GM18861 (cell line): Measurements from ENCODE around the gene EXOC5.
"Not testable (repeated sequence)": the region's sequence is repeated elsewhere in the genome, so short reads cannot be mapped to it uniquely, and the experiment has no call there.

Experiments used
- ATAC-seq: cut with Tn5 transposase; IDR thresholded peaks from one replicate; pipeline ENCODE4 v1.9.1; 2021; ENCODE audit not compliant: unreplicated experiment

The EXOC5 gene

DNA sequence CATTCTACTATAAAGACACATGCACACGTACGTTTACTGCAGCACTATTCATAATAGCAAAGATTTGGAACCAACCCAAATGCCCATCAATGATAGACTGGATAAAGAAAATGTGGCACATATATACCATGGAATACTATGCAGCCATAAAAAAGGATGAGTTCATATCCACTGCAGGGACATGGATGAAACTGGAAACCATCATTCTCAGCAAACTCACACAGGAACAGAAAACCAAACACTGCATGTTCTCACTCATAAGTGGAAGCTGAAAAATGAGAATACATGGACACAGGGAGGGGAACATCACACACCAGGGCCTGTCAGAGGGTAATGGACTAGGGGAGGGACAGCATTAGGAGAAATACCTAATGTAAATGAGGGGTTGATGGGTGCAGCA is 10.5 kb downstream of the EXOC5 start:
- ATAC-seq = not testable (repeated sequence)

- peak; percentile 62 for ATAC-seq
Observed at GRCh38 chr14:57254884-57255283, 13.8 kb downstream of the EXOC5 start.

DNA sequence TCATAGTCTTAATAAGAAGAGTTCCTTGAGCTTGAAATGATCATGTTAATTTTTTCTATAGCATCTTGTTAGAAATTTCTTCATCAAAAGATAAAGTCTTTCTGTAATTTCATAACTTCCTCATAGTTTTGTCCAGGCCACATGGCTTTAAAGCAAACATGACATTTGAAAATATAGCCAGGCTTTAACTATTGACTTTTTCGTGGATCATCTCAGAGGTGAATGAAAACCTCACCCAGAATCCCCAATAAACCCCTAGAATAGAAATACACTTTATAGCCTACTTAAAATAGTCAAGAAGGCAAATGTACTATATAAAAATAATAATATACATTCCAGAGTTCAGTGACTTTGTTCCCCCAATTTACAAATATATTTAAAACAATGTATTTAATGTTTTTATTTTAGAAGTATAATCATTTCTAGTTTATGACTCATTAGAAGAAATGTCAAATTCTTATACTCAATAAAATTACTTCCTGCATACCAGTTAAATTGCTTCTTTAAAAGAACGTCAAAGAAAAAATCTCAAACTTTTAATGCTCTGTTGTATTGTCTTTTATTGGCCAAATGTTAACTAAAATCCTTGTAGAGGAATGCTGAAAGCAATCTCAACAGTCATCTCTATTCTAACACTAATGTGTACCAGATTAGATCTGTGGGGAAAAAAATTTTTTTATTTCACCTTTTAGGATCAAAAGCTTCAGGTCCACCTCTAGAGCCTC is 21.6 kb downstream of the EXOC5 start:
- ATAC-seq = no peak

DNA sequence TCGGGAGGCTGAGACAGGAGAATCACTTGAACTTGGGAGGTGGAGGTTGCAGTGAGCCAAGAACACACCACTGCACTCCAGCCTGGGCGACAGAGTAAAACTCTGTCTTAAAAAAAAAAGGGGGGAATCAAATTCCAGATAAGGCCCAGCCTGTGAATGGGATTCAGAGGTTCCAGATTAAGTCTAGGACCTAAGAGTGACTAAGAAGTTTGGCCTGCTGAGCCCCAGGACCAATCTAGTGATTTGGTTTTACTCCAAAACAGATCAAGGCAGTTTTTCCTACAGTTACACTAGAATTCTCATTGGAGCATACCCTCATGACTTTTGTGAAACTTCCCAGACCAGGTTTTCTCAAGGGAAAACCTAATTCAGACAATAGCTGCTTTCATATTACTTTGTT is 22.8 kb downstream of the EXOC5 start:
- ATAC-seq = no peak

DNA sequence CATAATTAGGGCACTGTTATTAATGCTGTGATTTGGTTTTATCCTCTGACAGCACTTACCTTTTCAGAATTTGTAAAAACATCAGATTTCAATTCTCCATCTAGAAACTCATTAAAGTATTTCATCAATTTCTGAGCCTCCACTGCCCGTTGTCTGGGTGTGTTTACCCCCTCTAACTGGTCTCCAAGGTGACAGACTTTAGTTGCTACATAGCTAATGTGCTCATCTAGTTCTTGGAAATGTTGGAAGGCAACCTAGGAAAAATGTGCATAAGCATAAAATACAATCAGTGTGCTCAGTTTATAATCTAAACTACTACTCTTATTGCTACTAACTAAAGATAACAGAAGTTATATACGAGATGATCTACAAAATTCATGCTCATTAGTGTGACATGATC is 24.6 kb downstream of the EXOC5 start:
- ATAC-seq = no peak

DNA sequence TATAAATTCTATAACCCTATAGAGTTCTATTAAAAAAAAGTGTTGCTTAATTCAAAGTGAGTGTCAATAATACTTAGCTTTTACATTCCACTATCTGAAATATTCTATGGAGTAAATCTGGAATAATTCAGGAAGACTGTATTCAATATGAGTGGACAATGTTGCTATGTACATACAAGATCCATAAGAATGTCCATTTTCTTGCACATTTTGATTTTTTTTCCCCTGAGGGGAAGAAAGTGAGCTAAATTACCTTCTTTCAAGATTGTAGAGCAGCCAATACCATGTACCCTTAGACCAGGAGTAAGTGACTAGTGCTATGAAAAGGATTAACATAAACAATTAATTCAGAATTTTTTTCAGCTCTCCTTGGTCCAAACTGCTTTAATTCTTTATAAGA is 25.4 kb downstream of the EXOC5 start:
- ATAC-seq = no peak

- not testable (repeated sequence) for ATAC-seq
Observed at GRCh38 chr14:57240115-57240514, 28.6 kb downstream of the EXOC5 start.

DNA sequence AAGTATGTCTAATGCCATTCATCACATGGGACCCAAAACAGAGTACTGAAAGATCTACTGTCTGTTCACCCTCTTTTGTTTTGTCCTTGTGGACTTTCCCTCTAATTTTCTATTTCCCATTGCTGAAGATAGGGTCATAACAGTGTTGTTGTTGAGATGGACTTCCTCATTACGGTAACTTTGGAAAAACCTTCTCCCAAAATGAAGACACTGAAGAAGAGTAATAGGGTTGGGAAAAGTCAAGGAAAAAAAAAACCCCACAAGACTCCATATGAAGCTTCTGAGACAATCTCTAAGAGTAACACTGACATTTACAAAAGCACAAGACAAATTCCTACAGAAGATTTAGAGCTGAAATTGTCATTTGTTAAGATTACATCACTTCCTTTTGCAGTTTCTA is 36.7 kb downstream of the EXOC5 start:
- no peak for ATAC-seq

DNA sequence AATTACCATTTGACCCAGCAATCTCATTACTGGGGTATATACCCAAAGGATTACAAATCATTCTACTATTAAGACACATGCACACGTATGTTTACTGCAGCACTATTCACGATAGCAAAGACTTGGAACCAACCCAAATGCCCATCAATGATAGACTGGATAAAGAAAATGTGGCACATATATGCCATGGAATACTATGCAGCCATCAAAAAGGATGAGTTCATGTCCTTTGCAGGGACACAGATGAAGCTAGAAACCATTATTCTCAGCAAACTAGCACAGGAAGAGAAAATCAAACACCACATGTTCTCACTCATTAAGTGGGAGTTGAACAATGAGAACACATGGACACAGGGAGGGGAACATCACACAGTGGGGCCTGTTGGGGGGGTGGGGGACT is 40.4 kb downstream of the EXOC5 start:
- not testable (repeated sequence) for ATAC-seq

DNA sequence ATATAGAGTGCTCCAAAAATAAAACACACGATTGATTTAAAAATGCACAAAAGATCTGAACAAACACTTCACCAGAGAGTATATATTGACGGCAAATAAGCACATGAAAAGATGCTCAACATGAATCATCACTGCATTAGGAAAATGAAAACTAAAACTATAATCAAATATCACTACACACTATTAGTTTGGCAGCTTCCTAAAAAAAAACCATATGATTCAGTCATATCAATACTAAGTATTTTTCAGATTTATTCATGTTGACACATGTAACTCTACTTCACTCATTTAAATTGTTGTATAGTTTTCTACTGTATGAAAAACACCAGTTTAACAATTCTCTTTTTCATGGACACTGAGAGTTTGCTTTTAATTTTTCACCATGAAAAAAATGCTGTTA is 41.6 kb downstream of the EXOC5 start:
- ATAC-seq = no peak

- ATAC-seq = no peak
Observed at GRCh38 chr14:57221931-57222330, 46.8 kb downstream of the EXOC5 start.

GRCh38 chr14:57212919-57213318 is 55.8 kb downstream of the EXOC5 start:
- ATAC-seq = no peak

GRCh38 chr14:57209561-57209960 is 59.1 kb downstream of the EXOC5 start:
- no peak for ATAC-seq

DNA sequence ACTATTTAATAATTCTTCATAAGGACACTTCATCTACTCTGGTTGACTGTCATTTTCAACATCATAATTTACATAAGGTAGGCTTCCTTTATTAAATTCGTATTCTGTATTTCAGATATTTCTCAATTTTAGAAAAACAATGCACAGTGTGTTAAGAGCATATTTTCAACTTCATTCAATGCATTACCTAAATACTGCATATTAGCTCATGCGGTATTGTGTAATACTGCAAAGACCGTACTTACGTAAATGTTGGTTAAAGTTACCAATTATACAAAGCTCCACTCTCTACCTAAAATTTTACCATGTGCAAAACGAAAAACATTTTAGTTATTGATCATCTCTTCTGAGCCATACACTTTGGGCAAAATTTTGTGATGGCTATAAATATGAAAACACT is 62.8 kb downstream of the EXOC5 start:
- ATAC-seq = no peak

DNA sequence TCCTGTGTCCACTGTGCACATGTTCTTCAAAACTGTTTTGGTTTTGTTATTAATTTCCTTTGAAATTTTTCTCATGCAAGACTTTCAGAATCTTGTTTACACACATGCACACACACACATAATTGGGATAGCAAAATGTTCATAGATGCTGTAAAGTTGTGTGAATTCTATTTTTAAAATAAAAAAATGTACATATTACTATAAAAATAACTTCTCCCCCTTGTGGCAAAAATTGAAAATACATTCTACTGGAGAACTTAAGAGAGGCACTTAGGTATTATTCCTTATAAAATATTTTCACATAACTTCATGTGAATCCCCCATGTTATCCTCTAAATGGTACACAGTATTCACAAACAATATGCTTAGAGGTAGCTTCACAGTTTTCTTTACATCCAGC is 66.0 kb downstream of the EXOC5 start:
- not testable (repeated sequence) for ATAC-seq

DNA sequence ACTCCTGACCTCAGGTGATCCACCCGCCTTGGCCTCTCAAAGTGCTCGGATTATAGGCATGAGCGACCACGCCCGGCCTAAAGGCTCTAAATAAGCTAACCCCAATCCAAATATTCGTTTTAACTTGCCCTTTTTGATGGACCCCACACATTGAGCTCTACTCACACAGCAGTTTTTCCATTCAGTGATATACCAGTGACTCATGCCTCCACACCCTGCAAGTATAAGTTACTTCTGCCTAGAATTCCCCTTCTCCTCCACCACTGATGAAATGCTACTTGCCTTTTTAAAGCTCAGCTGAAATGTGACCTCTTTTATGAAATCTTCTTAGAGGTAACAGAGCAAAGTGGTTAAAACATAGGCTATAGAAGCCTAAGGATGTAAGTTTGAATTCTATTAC is 68.8 kb downstream of the EXOC5 start:
- ATAC-seq = no peak

DNA sequence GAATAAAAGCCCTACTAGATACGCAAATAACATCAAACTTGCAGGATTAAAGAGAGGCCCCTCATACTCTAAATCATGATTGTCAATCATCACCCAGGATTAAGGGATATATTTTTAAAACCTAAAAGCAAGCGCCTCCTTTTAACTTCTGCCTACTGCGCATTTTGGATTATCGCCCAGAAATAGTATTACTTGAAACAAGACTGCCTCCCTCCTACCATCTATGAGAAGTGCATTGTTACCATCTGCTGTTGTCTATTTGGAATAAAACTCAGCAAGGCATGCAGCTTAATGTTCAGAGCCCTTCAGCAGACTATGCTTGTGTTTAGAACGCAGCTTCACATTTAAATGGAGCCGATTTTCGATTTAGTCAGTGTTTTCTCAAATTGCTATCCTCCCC is 79.6 kb downstream of the EXOC5 start:
- no peak for ATAC-seq

GRCh38 chr14:57182760-57183503 is 85.8 kb downstream of the EXOC5 start:
- ATAC-seq = no peak

DNA sequence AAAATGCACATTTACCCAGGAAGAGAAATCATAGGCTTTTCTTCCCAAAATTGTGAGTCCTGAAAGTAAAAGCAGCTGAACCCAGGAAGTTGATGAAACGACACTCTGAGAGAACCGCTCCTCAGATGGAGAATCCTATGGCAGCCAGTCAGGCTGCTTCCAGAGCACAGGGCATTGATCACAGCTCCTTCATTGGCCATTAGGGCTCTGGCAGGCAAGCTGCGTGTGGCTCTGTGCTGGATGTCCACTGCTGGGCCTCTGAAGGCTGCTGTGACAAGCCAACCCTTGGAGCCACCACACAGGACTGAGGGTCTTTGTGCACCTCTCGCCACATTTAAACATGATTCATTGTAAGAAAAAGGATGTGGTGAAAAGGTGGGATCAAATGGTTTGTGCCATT is 89.4 kb downstream of the EXOC5 start:
- ATAC-seq = no peak

GRCh38 chr14:57174466-57174865 is 94.2 kb downstream of the EXOC5 start:
- ATAC-seq = no peak

GRCh38 chr14:57171903-57172302 is 96.8 kb downstream of the EXOC5 start:
- no peak for ATAC-seq

- no peak for ATAC-seq
Observed at GRCh38 chr14:57171363-57171762, 97.3 kb downstream of the EXOC5 start.

DNA sequence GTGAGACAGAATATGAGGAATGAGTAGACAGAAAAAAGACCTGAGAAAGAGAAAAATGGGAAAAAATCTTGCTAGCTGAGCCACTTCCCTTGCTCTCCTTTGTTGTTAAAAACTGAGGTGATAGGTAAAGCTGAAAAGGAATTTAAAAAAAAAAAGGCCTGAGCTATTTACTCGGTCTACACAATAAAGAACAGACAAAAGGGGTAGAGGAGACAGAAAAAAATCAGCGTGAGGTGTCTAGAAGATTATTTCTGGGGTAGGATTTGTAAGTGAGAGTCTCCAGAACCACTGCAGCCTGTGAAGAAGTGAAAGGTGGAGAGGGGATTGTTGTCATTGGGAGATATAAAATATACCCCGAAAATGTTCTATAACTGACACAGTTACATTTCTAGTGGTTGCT is 98.8 kb downstream of the EXOC5 start:
- ATAC-seq = no peak
